SK-N-SH (cell line): ENCODE measurements around the gene ALDH7A1.

ENCODE experiments used
- MEF2A ChIP-seq: IDR thresholded peaks from 2 replicates; pipeline ENCODE4 v1.4.0; 2012; ENCODE audit warnings: low read depth, borderline replicate concordance
- NFIC ChIP-seq: IDR thresholded peaks from 2 replicates; pipeline ENCODE4 v1.4.0; 2012; ENCODE audit warnings: borderline replicate concordance
- POLR2AphosphoS5 ChIP-seq: IDR thresholded peaks from 2 replicates; pipeline ENCODE4 v1.6.1; 2012; ENCODE audit warnings: low read depth, low read length
- SIN3A ChIP-seq: IDR thresholded peaks from 2 replicates; pipeline ENCODE4 v1.6.1; 2012; ENCODE audit warnings: low read depth, mild to moderate bottlenecking, low read length, moderate library complexity, borderline replicate concordance
- TEAD4 ChIP-seq: IDR thresholded peaks from 2 replicates; pipeline ENCODE4 v1.4.0; 2012; ENCODE audit warnings: mild to moderate bottlenecking, borderline replicate concordance; ENCODE audit not compliant: insufficient read depth
- YY1 ChIP-seq: IDR thresholded peaks from 2 replicates; pipeline ENCODE4 v1.4.0; 2012; ENCODE audit warnings: low read depth, mild to moderate bottlenecking
- TF ChIP-seq, protein P1 (sequence below): fragments of 200-600 bp; sonication (generic); IDR thresholded peaks from 2 replicates; pipeline ENCODE4 v1.6.1; 2017; ENCODE audit warnings: antibody characterized with exemption, mild to moderate bottlenecking, moderate library complexity
- TF ChIP-seq, protein P2 (sequence below): fragments of 150-350 bp; IDR thresholded peaks from 2 replicates; pipeline ENCODE4 v1.6.1; 2016; ENCODE audit warnings: mild to moderate bottlenecking, low read depth, low read length
- TF ChIP-seq, protein P3 (sequence below): IDR thresholded peaks from 2 replicates; pipeline ENCODE4; 2012

DNA sequence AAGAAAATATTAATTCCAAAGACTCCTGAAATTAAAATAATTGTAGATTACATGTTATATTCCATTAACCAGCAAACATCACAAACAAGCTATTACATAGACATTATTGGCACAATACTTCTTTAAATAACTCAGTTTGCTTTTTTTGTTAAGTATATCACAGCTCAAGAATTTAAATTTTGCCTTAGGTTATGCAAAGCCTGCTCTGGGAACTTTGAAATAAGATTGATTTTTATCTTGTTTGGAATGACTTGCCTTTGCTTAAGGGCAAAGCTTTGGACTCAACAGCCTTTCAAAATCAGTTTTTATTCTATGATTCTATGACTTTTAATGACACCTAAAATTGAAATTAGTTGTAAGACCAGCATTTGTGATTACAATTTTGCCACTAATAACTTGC lies 78.2 kb downstream of the ALDH7A1 start:
- no peak for TF ChIP-seq MEF2A
- no peak for TF ChIP-seq POLR2AphosphoS5
- TF ChIP-seq, protein P1, sequence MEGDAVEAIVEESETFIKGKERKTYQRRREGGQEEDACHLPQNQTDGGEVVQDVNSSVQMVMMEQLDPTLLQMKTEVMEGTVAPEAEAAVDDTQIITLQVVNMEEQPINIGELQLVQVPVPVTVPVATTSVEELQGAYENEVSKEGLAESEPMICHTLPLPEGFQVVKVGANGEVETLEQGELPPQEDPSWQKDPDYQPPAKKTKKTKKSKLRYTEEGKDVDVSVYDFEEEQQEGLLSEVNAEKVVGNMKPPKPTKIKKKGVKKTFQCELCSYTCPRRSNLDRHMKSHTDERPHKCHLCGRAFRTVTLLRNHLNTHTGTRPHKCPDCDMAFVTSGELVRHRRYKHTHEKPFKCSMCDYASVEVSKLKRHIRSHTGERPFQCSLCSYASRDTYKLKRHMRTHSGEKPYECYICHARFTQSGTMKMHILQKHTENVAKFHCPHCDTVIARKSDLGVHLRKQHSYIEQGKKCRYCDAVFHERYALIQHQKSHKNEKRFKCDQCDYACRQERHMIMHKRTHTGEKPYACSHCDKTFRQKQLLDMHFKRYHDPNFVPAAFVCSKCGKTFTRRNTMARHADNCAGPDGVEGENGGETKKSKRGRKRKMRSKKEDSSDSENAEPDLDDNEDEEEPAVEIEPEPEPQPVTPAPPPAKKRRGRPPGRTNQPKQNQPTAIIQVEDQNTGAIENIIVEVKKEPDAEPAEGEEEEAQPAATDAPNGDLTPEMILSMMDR = no peak
- TF ChIP-seq, protein P2, sequence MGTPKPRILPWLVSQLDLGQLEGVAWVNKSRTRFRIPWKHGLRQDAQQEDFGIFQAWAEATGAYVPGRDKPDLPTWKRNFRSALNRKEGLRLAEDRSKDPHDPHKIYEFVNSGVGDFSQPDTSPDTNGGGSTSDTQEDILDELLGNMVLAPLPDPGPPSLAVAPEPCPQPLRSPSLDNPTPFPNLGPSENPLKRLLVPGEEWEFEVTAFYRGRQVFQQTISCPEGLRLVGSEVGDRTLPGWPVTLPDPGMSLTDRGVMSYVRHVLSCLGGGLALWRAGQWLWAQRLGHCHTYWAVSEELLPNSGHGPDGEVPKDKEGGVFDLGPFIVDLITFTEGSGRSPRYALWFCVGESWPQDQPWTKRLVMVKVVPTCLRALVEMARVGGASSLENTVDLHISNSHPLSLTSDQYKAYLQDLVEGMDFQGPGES = no peak
- TF ChIP-seq TEAD4 = no peak
- TF ChIP-seq SIN3A = no peak
- no peak for TF ChIP-seq YY1
- no peak for TF ChIP-seq NFIC
- TF ChIP-seq, protein P3, sequence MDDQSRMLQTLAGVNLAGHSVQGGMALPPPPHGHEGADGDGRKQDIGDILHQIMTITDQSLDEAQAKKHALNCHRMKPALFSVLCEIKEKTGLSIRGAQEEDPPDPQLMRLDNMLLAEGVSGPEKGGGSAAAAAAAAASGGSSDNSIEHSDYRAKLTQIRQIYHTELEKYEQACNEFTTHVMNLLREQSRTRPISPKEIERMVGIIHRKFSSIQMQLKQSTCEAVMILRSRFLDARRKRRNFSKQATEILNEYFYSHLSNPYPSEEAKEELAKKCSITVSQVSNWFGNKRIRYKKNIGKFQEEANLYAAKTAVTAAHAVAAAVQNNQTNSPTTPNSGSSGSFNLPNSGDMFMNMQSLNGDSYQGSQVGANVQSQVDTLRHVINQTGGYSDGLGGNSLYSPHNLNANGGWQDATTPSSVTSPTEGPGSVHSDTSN = no peak
